CD8-positive, alpha-beta memory T cell (primary cell): ENCODE measurements around the gene ZKSCAN1. TPM values are rescaled to one million over a fixed set of nuclear protein-coding genes. Genes with fewer than 3 reads are reported as not detected.
A peak's percentile ranks its signal among the peaks of the same experiment; 100 is the strongest.
"Not testable (repeated sequence)": the region's sequence is repeated elsewhere in the genome, so short reads cannot be mapped to it uniquely, and the experiment has no call there.

Source experiments
- CTCF ChIA-PET: fragments of 350-600 bp; sonication (Branson Sonifier 250); formaldehyde crosslinking; loops from one replicate; lab custom pipeline; 2021; ENCODE audit warnings: antibody characterized with exemption; lab: Charles Lee
- POLR2A ChIA-PET: fragments of 350-600 bp; sonication (Branson Sonifier 250); formaldehyde crosslinking; loops from one replicate; lab custom pipeline; 2021; ENCODE audit warnings: antibody characterized with exemption; lab: Charles Lee
- DNase-seq, 5 donors: peaks; one replicate each; pipeline versions ENCODE4 v3.0.0 to v3.0.0-alpha.2; 2020 to 2022; ENCODE audit warnings: mixed read lengths in 1 of 5
- H3K27ac ChIP-seq: one replicate; pipeline ENCODE4 v1.7.0; 2013; ENCODE audit warnings: low read depth, mild to moderate bottlenecking, low read length, moderate library complexity
- H3K27me3 ChIP-seq: 2 replicates; pipeline ENCODE4 v1.7.0; 2013; ENCODE audit warnings: low read length, mild to moderate bottlenecking; ENCODE audit not compliant: insufficient read depth, poor library complexity, severe bottlenecking
- H3K36me3 ChIP-seq: 2 replicates; pipeline ENCODE4 v1.7.0; 2013; ENCODE audit warnings: mild to moderate bottlenecking, low read length, moderate library complexity; ENCODE audit not compliant: insufficient read depth
- H3K4me1 ChIP-seq: 2 replicates; pipeline ENCODE4 v1.7.0; 2013; ENCODE audit warnings: mild to moderate bottlenecking, low read length, moderate library complexity; ENCODE audit not compliant: insufficient read depth
- H3K4me3 ChIP-seq: 2 replicates; pipeline ENCODE4 v1.7.0; 2013; ENCODE audit warnings: mild to moderate bottlenecking, low read length
- H3K9me3 ChIP-seq: 2 replicates; pipeline ENCODE4 v1.7.0; 2013; ENCODE audit warnings: mild to moderate bottlenecking, low read length
- H3K27ac Mint-ChIP-seq, 8 donors: one replicate each; pipeline ENCODE4 v1.8.0; 2020 to 2021; ENCODE audit warnings: mixed read lengths in 8 of 8, mild to moderate bottlenecking in 6 of 8, inconsistent platforms in 3 of 8, moderate library complexity in 3 of 8
- H3K27me3 Mint-ChIP-seq, 2 donors: one replicate each; pipeline ENCODE4 v1.8.0; 2020 to 2021; ENCODE audit warnings: mixed read lengths in 2 of 2, mild to moderate bottlenecking in 1 of 2, moderate library complexity in 1 of 2
- H3K36me3 Mint-ChIP-seq, 3 donors: one replicate each; pipeline ENCODE4 v1.8.0; 2020 to 2021; ENCODE audit warnings: mixed read lengths in 3 of 3, inconsistent platforms in 1 of 3, mild to moderate bottlenecking in 1 of 3
- H3K4me1 Mint-ChIP-seq, 3 donors: one replicate each; pipeline ENCODE4 v1.8.0; 2020 to 2021; ENCODE audit warnings: mixed read lengths in 3 of 3, inconsistent platforms in 1 of 3, mild to moderate bottlenecking in 1 of 3
- H3K4me3 Mint-ChIP-seq, 7 donors: one replicate each; pipeline ENCODE4 v1.8.0; 2020 to 2021; ENCODE audit warnings: mixed read lengths in 7 of 7, mild to moderate bottlenecking in 6 of 7, moderate library complexity in 4 of 7, inconsistent platforms in 2 of 7
- H3K9me3 Mint-ChIP-seq, 5 donors: one replicate each; pipeline ENCODE4 v1.8.0; 2020 to 2022; ENCODE audit warnings: mixed read lengths in 5 of 5, mild to moderate bottlenecking in 3 of 5, moderate library complexity in 2 of 5, inconsistent platforms in 1 of 5
- polyA plus RNA-seq: library from polyadenylated mRNA; unstranded; fragments of 300-500 nt; fragmentation: Illumina TruSeq; gene quantifications from one replicate; pipeline ENCODE4 v1.2.3, GENCODE V29; 2021
- total RNA-seq, 2 experiments: library from RNA; stranded (reverse); gene quantifications; one replicate each; pipeline ENCODE4 v1.2.3, GENCODE V29; 2021

The ZKSCAN1 gene
- total and polyA plus RNA-seq, 3 experiments from 2014 or later, result 48.4 to 57.9 (median 53.4) TPM

GRCh38 chr7:100007887-100008286 lies 7.5 kb upstream of the ZKSCAN1 start:
- H3K9me3 ChIP-seq, result no peaks in the 10 kb centered on the region
- Mint-ChIP-seq H3K36me3 (peaks cover 0 to 2% (median 0%) of the 10 kb centered on the region in 3 donors), H3K27ac (peak overlapping the region in 1 of 8 donors; percentile 91), H3K9me3 (no peaks in the 10 kb centered on the region), H3K4me1 (no peaks in the 10 kb centered on the region), H3K4me3 (no peak overlapping the region), H3K27me3 (peaks cover 6 to 12% of the 10 kb centered on the region in 2 donors)
- ChIA-PET CTCF (no interaction called here), POLR2A (no interaction called here)
- no peak overlapping the region for H3K27ac ChIP-seq
- no peak overlapping the region for H3K4me3 ChIP-seq
- no peaks in the 10 kb centered on the region for H3K27me3 ChIP-seq
- no peaks in the 10 kb centered on the region for H3K4me1 ChIP-seq
- H3K36me3 ChIP-seq, result no peaks in the 10 kb centered on the region
- no peak for DNase-seq

GRCh38 chr7:100008525-100008924 lies 6.9 kb upstream of the ZKSCAN1 start:
- Histone ChIP-seq H3K4me1 (no peaks in the 10 kb centered on the region), H3K27ac (no peak overlapping the region), H3K9me3 (no peaks in the 10 kb centered on the region), H3K4me3 (no peak overlapping the region), H3K36me3 (no peaks in the 10 kb centered on the region), H3K27me3 (no peaks in the 10 kb centered on the region)
- Mint-ChIP-seq H3K4me1 (peaks cover 0 to 3% (median 3%) of the 10 kb centered on the region in 3 donors), H3K27ac (no peak overlapping the region), H3K36me3 (peaks cover 0 to 2% (median 0%) of the 10 kb centered on the region in 3 donors), H3K27me3 (peaks cover 6 to 12% of the 10 kb centered on the region in 2 donors), H3K9me3 (no peaks in the 10 kb centered on the region), H3K4me3 (no peak overlapping the region)
- CTCF ChIA-PET, result no interaction called here
- POLR2A ChIA-PET, result interaction anchor here (0.7 kb wide), 1 partner anchor 12 kb away, joined by 3 read pairs; no protein-coding TSS in a partner anchor
- no peak for DNase-seq

- H3K36me3 ChIP-seq, CTCF ChIA-PET, H3K9me3 ChIP-seq, H3K4me1 ChIP-seq, H3K4me3 Mint-ChIP-seq, H3K27ac ChIP-seq, H3K4me1 Mint-ChIP-seq, H3K27ac Mint-ChIP-seq, H3K36me3 Mint-ChIP-seq, H3K9me3 Mint-ChIP-seq, POLR2A ChIA-PET, H3K4me3 ChIP-seq, H3K27me3 ChIP-seq, DNase-seq: not testable (repeated sequence)
- peaks cover 6 to 12% of the 10 kb centered on the region in 2 donors for H3K27me3 Mint-ChIP-seq
Observed at GRCh38 chr7:100009952-100010351, 5.4 kb upstream of the ZKSCAN1 start.

GRCh38 chr7:100010901-100011300 lies 4.5 kb upstream of the ZKSCAN1 start:
- Mint-ChIP-seq H3K9me3 (no peaks in the 10 kb centered on the region), H3K4me1 (peaks cover 5 to 11% (median 10%) of the 10 kb centered on the region in 3 donors), H3K4me3 (no peak overlapping the region), H3K27me3 (peaks cover 6 to 12% of the 10 kb centered on the region in 2 donors), H3K27ac (no peak overlapping the region), H3K36me3 (peaks cover 0 to 2% (median under 1%) of the 10 kb centered on the region in 3 donors)
- Histone ChIP-seq H3K27me3 (no peaks in the 10 kb centered on the region), H3K4me3 (no peak overlapping the region), H3K27ac (no peak overlapping the region), H3K4me1 (peaks cover 8% of the 10 kb centered on the region), H3K9me3 (no peaks in the 10 kb centered on the region), H3K36me3 (no peaks in the 10 kb centered on the region)
- POLR2A ChIA-PET, result no interaction called here
- CTCF ChIA-PET, result no interaction called here
- no peak for DNase-seq

GRCh38 chr7:100011516-100011915 lies 3.9 kb upstream of the ZKSCAN1 start:
- Mint-ChIP-seq H3K36me3 (peaks cover 0 to 8% (median 0%) of the 10 kb centered on the region in 3 donors), H3K4me1 (peaks cover 11 to 17% (median 16%) of the 10 kb centered on the region in 3 donors), H3K27me3 (peaks cover 6 to 12% of the 10 kb centered on the region in 2 donors), H3K4me3 (peak overlapping the region in 1 of 7 donors; percentile 31), H3K27ac (peak overlapping the region in 1 of 8 donors; percentile 1), H3K9me3 (no peaks in the 10 kb centered on the region)
- ChIA-PET CTCF (no interaction called here), POLR2A (interaction anchor here (1.0 kb wide), 1 partner anchor 12 kb away, joined by 3 read pairs; no protein-coding TSS in a partner anchor)
- Histone ChIP-seq H3K9me3 (no peaks in the 10 kb centered on the region), H3K4me3 (no peak overlapping the region), H3K27ac (no peak overlapping the region), H3K4me1 (peaks cover 13% of the 10 kb centered on the region), H3K36me3 (no peaks in the 10 kb centered on the region), H3K27me3 (no peaks in the 10 kb centered on the region)
- DNase-seq, result no peak

- Mint-ChIP-seq H3K36me3 (peaks cover 0 to 12% (median 0%) of the 10 kb centered on the region in 3 donors), H3K4me1 (peaks cover 19 to 26% (median 25%) of the 10 kb centered on the region in 3 donors), H3K4me3 (peak overlapping the region in 2 of 7 donors; percentile 54 to 65), H3K27ac (peak overlapping the region in 1 of 8 donors; percentile 65)
- CTCF ChIA-PET, H3K36me3 ChIP-seq, H3K27me3 Mint-ChIP-seq, H3K9me3 ChIP-seq, H3K27me3 ChIP-seq, H3K27ac ChIP-seq, DNase-seq, H3K4me3 ChIP-seq, H3K9me3 Mint-ChIP-seq: not testable (repeated sequence)
- POLR2A ChIA-PET, result interaction anchor here (0.9 to 1.0 kb wide), 2 partner anchors 13 to 37 kb away, joined by 3 read pairs; partner anchors contain the start of gene ZSCAN21
- H3K4me1 ChIP-seq, result peaks cover 19% of the 10 kb centered on the region
Observed at GRCh38 chr7:100012385-100013327, 2.7 kb upstream of the ZKSCAN1 start.

GRCh38 chr7:100013328-100013676 lies 2.1 kb upstream of the ZKSCAN1 start:
- Mint-ChIP-seq H3K4me1 (peaks cover 22 to 33% (median 32%) of the 10 kb centered on the region in 3 donors), H3K27me3 (peaks cover 4% of the 10 kb centered on the region in 2 donors), H3K4me3 (peak overlapping the region in 2 of 7 donors; percentile 54 to 65), H3K27ac (peak overlapping the region in 1 of 8 donors; percentile 73), H3K9me3 (no peaks in the 10 kb centered on the region), H3K36me3 (peaks cover 0 to 15% (median 0%) of the 10 kb centered on the region in 3 donors)
- POLR2A ChIA-PET, result interaction anchor here (0.9 kb wide), 1 partner anchor 36 kb away, joined by 3 read pairs; the partner anchor contains the start of gene ZSCAN21
- Histone ChIP-seq H3K4me3 (no peak overlapping the region), H3K36me3 (no peaks in the 10 kb centered on the region), H3K4me1 (peaks cover 19% of the 10 kb centered on the region), H3K9me3 (no peaks in the 10 kb centered on the region), H3K27me3 (no peaks in the 10 kb centered on the region), H3K27ac (no peak overlapping the region)
- CTCF ChIA-PET, result no interaction called here
- DNase-seq, result no peak
